HL-60 (cell line): ENCODE measurements around the gene DAAM1.

Experiments used
- GABPA ChIP-seq: IDR thresholded peaks from 2 replicates; pipeline ENCODE4 v1.6.1; 2012; ENCODE audit warnings: low read depth
- POLR2AphosphoS5 ChIP-seq: IDR thresholded peaks from 2 replicates; pipeline ENCODE4 v1.6.1; 2012; ENCODE audit warnings: low read depth
- SPI1 ChIP-seq: IDR thresholded peaks from 2 replicates; pipeline ENCODE4 v1.6.1; 2012; ENCODE audit warnings: low read depth, mild to moderate bottlenecking, borderline replicate concordance
- TF ChIP-seq, protein P1 (sequence below): IDR thresholded peaks from one replicate; pipeline ENCODE4 v1.5.1; 2011; ENCODE audit warnings: low read length, control low read depth, inconsistent platforms; ENCODE audit not compliant: insufficient read depth
- TF ChIP-seq, protein P2 (sequence below): IDR thresholded peaks from 2 replicates; pipeline ENCODE4 v1.6.1; 2012; ENCODE audit warnings: low read depth; ENCODE audit not compliant: insufficient replicate concordance

DNA sequence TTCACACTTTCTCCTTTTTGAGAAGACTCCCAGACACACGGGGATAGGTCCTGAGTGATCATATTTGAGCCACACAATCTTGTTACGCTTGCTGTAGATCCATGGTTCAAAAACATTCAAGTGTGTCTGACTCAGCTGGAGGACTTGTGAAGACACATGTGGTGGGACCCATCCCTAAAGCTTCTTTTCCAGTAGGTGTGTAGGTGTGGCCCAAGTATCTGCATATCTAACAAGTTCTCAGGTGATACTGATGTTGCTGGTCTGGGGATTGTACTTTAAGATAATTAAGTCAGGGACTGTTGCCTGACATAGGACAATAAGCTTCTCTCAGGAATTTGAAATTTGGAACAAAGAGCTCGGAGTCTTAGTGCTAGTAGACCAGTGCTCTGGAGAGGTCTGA is 4.1 kb upstream of the DAAM1 start:
- TF ChIP-seq GABPA (no peak), POLR2AphosphoS5 (no peak), SPI1 (no peak)
- TF ChIP-seq, protein P1, sequence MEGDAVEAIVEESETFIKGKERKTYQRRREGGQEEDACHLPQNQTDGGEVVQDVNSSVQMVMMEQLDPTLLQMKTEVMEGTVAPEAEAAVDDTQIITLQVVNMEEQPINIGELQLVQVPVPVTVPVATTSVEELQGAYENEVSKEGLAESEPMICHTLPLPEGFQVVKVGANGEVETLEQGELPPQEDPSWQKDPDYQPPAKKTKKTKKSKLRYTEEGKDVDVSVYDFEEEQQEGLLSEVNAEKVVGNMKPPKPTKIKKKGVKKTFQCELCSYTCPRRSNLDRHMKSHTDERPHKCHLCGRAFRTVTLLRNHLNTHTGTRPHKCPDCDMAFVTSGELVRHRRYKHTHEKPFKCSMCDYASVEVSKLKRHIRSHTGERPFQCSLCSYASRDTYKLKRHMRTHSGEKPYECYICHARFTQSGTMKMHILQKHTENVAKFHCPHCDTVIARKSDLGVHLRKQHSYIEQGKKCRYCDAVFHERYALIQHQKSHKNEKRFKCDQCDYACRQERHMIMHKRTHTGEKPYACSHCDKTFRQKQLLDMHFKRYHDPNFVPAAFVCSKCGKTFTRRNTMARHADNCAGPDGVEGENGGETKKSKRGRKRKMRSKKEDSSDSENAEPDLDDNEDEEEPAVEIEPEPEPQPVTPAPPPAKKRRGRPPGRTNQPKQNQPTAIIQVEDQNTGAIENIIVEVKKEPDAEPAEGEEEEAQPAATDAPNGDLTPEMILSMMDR: no peak
- TF ChIP-seq, protein P2, sequence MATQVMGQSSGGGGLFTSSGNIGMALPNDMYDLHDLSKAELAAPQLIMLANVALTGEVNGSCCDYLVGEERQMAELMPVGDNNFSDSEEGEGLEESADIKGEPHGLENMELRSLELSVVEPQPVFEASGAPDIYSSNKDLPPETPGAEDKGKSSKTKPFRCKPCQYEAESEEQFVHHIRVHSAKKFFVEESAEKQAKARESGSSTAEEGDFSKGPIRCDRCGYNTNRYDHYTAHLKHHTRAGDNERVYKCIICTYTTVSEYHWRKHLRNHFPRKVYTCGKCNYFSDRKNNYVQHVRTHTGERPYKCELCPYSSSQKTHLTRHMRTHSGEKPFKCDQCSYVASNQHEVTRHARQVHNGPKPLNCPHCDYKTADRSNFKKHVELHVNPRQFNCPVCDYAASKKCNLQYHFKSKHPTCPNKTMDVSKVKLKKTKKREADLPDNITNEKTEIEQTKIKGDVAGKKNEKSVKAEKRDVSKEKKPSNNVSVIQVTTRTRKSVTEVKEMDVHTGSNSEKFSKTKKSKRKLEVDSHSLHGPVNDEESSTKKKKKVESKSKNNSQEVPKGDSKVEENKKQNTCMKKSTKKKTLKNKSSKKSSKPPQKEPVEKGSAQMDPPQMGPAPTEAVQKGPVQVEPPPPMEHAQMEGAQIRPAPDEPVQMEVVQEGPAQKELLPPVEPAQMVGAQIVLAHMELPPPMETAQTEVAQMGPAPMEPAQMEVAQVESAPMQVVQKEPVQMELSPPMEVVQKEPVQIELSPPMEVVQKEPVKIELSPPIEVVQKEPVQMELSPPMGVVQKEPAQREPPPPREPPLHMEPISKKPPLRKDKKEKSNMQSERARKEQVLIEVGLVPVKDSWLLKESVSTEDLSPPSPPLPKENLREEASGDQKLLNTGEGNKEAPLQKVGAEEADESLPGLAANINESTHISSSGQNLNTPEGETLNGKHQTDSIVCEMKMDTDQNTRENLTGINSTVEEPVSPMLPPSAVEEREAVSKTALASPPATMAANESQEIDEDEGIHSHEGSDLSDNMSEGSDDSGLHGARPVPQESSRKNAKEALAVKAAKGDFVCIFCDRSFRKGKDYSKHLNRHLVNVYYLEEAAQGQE: no peak
